SU-DHL-6 (cell line): ENCODE results near the gene TNFRSF12A.
"Not testable (repeated sequence)": the region's sequence is repeated elsewhere in the genome, so short reads cannot be mapped to it uniquely, and the experiment has no call there.

Source experiments
- H2AFZ ChIP-seq: fragments of 200-600 bp; sonication (generic); 2 replicates; pipeline ENCODE4 v1.6.1; 2014; ENCODE audit warnings: low read depth, mild to moderate bottlenecking, moderate library complexity, mixed read lengths, antibody characterized with exemption, low read length; ENCODE audit not compliant: severe bottlenecking
- H3F3A ChIP-seq: fragments of 200-600 bp; shearing (Covaris generic); 2 replicates; pipeline ENCODE4 v1.6.0; 2016; ENCODE audit warnings: antibody characterized with exemption, mild to moderate bottlenecking; ENCODE audit not compliant: insufficient read depth
- H3K27ac ChIP-seq: fragments of 200-600 bp; sonication (generic); 2 replicates; pipeline ENCODE4 v1.5.1; 2016; ENCODE audit warnings: low read depth, mild to moderate bottlenecking, low read length, moderate library complexity, mixed read lengths
- H3K27me3 ChIP-seq: fragments of 200-600 bp; sonication (generic), shearing (Covaris generic); 2 replicates; pipeline ENCODE4 v1.6.0; 2014; ENCODE audit warnings: mild to moderate bottlenecking, low read length
- H3K36me3 ChIP-seq: fragments of 200-600 bp; sonication (generic); 2 replicates; pipeline ENCODE4 v1.6.1; 2014; ENCODE audit warnings: mild to moderate bottlenecking, low read length, mixed read lengths
- H3K4me2 ChIP-seq: fragments of 300-600, 200-600 bp; shearing (Covaris generic), sonication (generic); 2 replicates; pipeline ENCODE4 v1.6.0; 2014; ENCODE audit warnings: low read length, low read depth, mild to moderate bottlenecking; ENCODE audit not compliant: poor library complexity, severe bottlenecking
- H3K4me3 ChIP-seq: fragments of 200-600 bp; sonication (generic); 2 replicates; pipeline ENCODE4 v1.5.1; 2014; ENCODE audit warnings: antibody characterized with exemption, low read length, mild to moderate bottlenecking, mixed read lengths; ENCODE audit not compliant: insufficient read depth, poor library complexity, severe bottlenecking
- H3K79me2 ChIP-seq: fragments of 200-600 bp; sonication (generic); 2 replicates; pipeline ENCODE4 v1.6.1; 2014; ENCODE audit warnings: mild to moderate bottlenecking, low read length, moderate library complexity; ENCODE audit not compliant: insufficient read depth
- H3K9ac ChIP-seq: fragments of 200-600 bp; sonication (generic); 2 replicates; pipeline ENCODE4 v1.7.0; 2014; ENCODE audit warnings: mild to moderate bottlenecking, low read length
- H3K9me2 ChIP-seq: fragments of 200-600 bp; sonication (generic); replicated peaks from 2 replicates; pipeline ENCODE4 v1.6.1; 2014; ENCODE audit warnings: low read length; ENCODE audit not compliant: insufficient read depth
- H3K9me3 ChIP-seq: fragments of 200-600 bp; sonication (generic); 2 replicates; pipeline ENCODE4 v1.6.1; 2014; ENCODE audit warnings: low read length, mixed read lengths; ENCODE audit not compliant: insufficient read depth
- H4K20me1 ChIP-seq: fragments of 200-600 bp; sonication (generic); 2 replicates; pipeline ENCODE4 v1.6.1; 2014; ENCODE audit warnings: low read depth, mild to moderate bottlenecking, antibody characterized with exemption, low read length, moderate library complexity, mixed read lengths
- CTCF ChIP-seq: fragments of 200-600 bp; sonication (generic); IDR thresholded peaks from one replicate; pipeline ENCODE4 v1.5.1; 2017; ENCODE audit warnings: antibody characterized with exemption, mild to moderate bottlenecking, low read length, moderate library complexity; ENCODE audit not compliant: insufficient read depth, poor library complexity, severe bottlenecking
- EZH2phosphoT487 ChIP-seq: fragments of 200-600 bp; sonication (generic), shearing (Covaris generic); conservative IDR thresholded peaks from 2 replicates; pipeline ENCODE4 v1.6.1; 2018; ENCODE audit warnings: mild to moderate bottlenecking, antibody characterized with exemption, low read length, moderate library complexity, mixed read lengths

TNFRSF12A gene

GRCh38 chr16:3050487-3050886 is 30.3 kb downstream of the TNFRSF12A start:
- no peaks in the 10 kb centered on the region for H3F3A ChIP-seq
- TF ChIP-seq EZH2phosphoT487 (no peak), CTCF (no peak)
- no peaks in the 10 kb centered on the region for H3K9me2 ChIP-seq
- H4K20me1 ChIP-seq, result no peaks in the 10 kb centered on the region
- no peak overlapping the region for H3K4me3 ChIP-seq
- H3K36me3 ChIP-seq, result no peaks in the 10 kb centered on the region
- H3K9ac ChIP-seq, result no peak overlapping the region
- H3K79me2 ChIP-seq, result no peaks in the 10 kb centered on the region
- H3K27ac ChIP-seq, result no peak overlapping the region
- no peak overlapping the region for H3K4me2 ChIP-seq
- no peaks in the 10 kb centered on the region for H3K9me3 ChIP-seq
- no peaks in the 10 kb centered on the region for H3K27me3 ChIP-seq
- no peak overlapping the region for H2AFZ ChIP-seq

- H3K27me3 ChIP-seq, result no peaks in the 10 kb centered on the region
- no peaks in the 10 kb centered on the region for H3F3A ChIP-seq
- H3K4me3 ChIP-seq, result no peak overlapping the region
- no peaks in the 10 kb centered on the region for H3K36me3 ChIP-seq
- H3K9ac ChIP-seq, result no peak overlapping the region
- H2AFZ ChIP-seq, result no peak overlapping the region
- no peak for TF ChIP-seq EZH2phosphoT487
- TF ChIP-seq CTCF, result no peak
- no peak overlapping the region for H3K27ac ChIP-seq
- no peaks in the 10 kb centered on the region for H3K9me3 ChIP-seq
- no peaks in the 10 kb centered on the region for H3K79me2 ChIP-seq
- no peaks in the 10 kb centered on the region for H4K20me1 ChIP-seq
- H3K9me2 ChIP-seq, result no peaks in the 10 kb centered on the region
- no peak overlapping the region for H3K4me2 ChIP-seq
Measured at GRCh38 chr16:3051009-3051408, 30.8 kb downstream of the TNFRSF12A start.

- no peaks in the 10 kb centered on the region for H3K9me2 ChIP-seq
- no peak for TF ChIP-seq EZH2phosphoT487
- H4K20me1 ChIP-seq, result no peaks in the 10 kb centered on the region
- H3K4me2 ChIP-seq, result no peak overlapping the region
- no peaks in the 10 kb centered on the region for H3K9me3 ChIP-seq
- no peaks in the 10 kb centered on the region for H3K79me2 ChIP-seq
- H3K27me3 ChIP-seq, result no peaks in the 10 kb centered on the region
- no peak overlapping the region for H3K4me3 ChIP-seq
- no peak overlapping the region for H3K27ac ChIP-seq
- no peak overlapping the region for H2AFZ ChIP-seq
- no peak overlapping the region for H3K9ac ChIP-seq
- no peaks in the 10 kb centered on the region for H3F3A ChIP-seq
- H3K36me3 ChIP-seq, result no peaks in the 10 kb centered on the region
Measured at GRCh38 chr16:3051494-3051893, 31.3 kb downstream of the TNFRSF12A start.

GRCh38 chr16:3052571-3053329 is 32.6 kb downstream of the TNFRSF12A start:
- H3K27ac ChIP-seq, result not testable (repeated sequence)

GRCh38 chr16:3053330-3053710 is 33.2 kb downstream of the TNFRSF12A start:
- not testable (repeated sequence) for H3K9me3 ChIP-seq, H3K9ac ChIP-seq

More at GRCh38 chr16:3052571-3053329, 32.6 kb downstream of the TNFRSF12A start:
- not testable (repeated sequence) for H3K27me3 ChIP-seq, H3K9me2 ChIP-seq, H2AFZ ChIP-seq, H3K9me3 ChIP-seq, H3K4me2 ChIP-seq, H3K36me3 ChIP-seq, H3F3A ChIP-seq, H3K9ac ChIP-seq, H3K79me2 ChIP-seq, H4K20me1 ChIP-seq, H3K4me3 ChIP-seq

More at GRCh38 chr16:3053330-3053710, 33.2 kb downstream of the TNFRSF12A start:
- not testable (repeated sequence) for H3K4me3 ChIP-seq, H3K27ac ChIP-seq, H3K9me2 ChIP-seq, H3K27me3 ChIP-seq, H3K4me2 ChIP-seq, H3K36me3 ChIP-seq, H2AFZ ChIP-seq, H3K79me2 ChIP-seq, H4K20me1 ChIP-seq, H3F3A ChIP-seq
